Measurements from ENCODE around the gene MYO5A.
"Not testable (repeated sequence)": the region's sequence is repeated elsewhere in the genome, so short reads cannot be mapped to it uniquely, and the experiment has no call there.

The MYO5A gene

GRCh38 chr15:52464040-52464439, 64.6 kb downstream of the MYO5A start:
- no peaks in the 10 kb centered on the region for H3K9me2 ChIP-seq (replicated peaks; ENCODE audit: insufficient read depth, low read length)
- no peaks in the 10 kb centered on the region for H3F3A ChIP-seq (ENCODE audit: insufficient read depth)
- H3K4me2 ChIP-seq (ENCODE audit: low read depth, low read length, poor library complexity, severe bottlenecking), result no peak overlapping the region
- no peak overlapping the region for H3K27ac ChIP-seq (ENCODE audit: low read depth, low read length)
- TF ChIP-seq, protein P1, sequence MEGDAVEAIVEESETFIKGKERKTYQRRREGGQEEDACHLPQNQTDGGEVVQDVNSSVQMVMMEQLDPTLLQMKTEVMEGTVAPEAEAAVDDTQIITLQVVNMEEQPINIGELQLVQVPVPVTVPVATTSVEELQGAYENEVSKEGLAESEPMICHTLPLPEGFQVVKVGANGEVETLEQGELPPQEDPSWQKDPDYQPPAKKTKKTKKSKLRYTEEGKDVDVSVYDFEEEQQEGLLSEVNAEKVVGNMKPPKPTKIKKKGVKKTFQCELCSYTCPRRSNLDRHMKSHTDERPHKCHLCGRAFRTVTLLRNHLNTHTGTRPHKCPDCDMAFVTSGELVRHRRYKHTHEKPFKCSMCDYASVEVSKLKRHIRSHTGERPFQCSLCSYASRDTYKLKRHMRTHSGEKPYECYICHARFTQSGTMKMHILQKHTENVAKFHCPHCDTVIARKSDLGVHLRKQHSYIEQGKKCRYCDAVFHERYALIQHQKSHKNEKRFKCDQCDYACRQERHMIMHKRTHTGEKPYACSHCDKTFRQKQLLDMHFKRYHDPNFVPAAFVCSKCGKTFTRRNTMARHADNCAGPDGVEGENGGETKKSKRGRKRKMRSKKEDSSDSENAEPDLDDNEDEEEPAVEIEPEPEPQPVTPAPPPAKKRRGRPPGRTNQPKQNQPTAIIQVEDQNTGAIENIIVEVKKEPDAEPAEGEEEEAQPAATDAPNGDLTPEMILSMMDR (IDR thresholded peaks at IDR 0.05; ENCODE audit: insufficient read depth, low read length, poor library complexity, severe bottlenecking), result no peak
- no peak for TF ChIP-seq EZH2phosphoT487 (conservative IDR thresholded peaks at IDR 0.05; ENCODE audit: low read length)
- no peak overlapping the region for H3K4me3 ChIP-seq (ENCODE audit: insufficient read depth, low read length, poor library complexity, severe bottlenecking)
- no peaks in the 10 kb centered on the region for H3K36me3 ChIP-seq (ENCODE audit: low read length)
- 0 out of 2 replicates have a peak, but pooled peaks cover 4% of the 10 kb centered on the region for H3K79me2 ChIP-seq (ENCODE audit: insufficient read depth, low read length)
- H3K9ac ChIP-seq (ENCODE audit: low read length), result no peak overlapping the region
- no peaks in the 10 kb centered on the region for H3K27me3 ChIP-seq (ENCODE audit: low read length)
- no peaks in the 10 kb centered on the region; the same call in 1 of the 2 replicates for H4K20me1 ChIP-seq (ENCODE audit: low read depth, low read length)
- no peaks in the 10 kb centered on the region for H3K9me3 ChIP-seq (ENCODE audit: insufficient read depth, low read length)
- no peak overlapping the region for H2AFZ ChIP-seq (ENCODE audit: low read depth, low read length, severe bottlenecking)

DNA sequence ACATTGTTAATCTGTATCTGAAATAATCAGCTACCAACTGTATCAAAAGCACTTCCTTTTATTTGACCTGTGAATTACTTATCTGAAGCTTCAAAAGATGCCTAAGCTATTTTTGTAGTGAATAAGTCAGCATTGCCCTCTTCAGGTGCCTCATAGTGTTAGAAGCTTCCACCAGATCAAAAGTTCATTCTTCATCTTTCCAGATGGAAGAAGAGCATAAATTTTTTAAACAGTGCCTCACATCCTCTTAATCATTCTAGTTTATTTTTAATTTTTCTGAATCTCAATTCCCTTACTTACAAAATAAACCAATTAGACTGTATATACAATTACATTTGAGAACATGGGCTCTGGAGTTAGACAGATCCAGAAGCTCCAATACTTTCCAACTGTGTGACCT, 65.0 kb downstream of the MYO5A start:
- Histone ChIP-seq H4K20me1 (ENCODE audit: low read depth, low read length) (no peaks in the 10 kb centered on the region; the same call in 1 of the 2 replicates), H3K36me3 (ENCODE audit: low read length) (no peaks in the 10 kb centered on the region), H3K4me2 (ENCODE audit: low read depth, low read length, poor library complexity, severe bottlenecking) (no peak overlapping the region), H2AFZ (ENCODE audit: low read depth, low read length, severe bottlenecking) (no peak overlapping the region), H3K27ac (ENCODE audit: low read depth, low read length) (no peak overlapping the region), H3K9me3 (ENCODE audit: insufficient read depth, low read length) (no peaks in the 10 kb centered on the region), H3K9me2 (replicated peaks; ENCODE audit: insufficient read depth, low read length) (no peaks in the 10 kb centered on the region), H3K79me2 (ENCODE audit: insufficient read depth, low read length) (0 out of 2 replicates have a peak, but pooled peaks cover 4% of the 10 kb centered on the region), H3F3A (ENCODE audit: insufficient read depth) (no peaks in the 10 kb centered on the region), H3K4me3 (ENCODE audit: insufficient read depth, low read length, poor library complexity, severe bottlenecking) (no peak overlapping the region), H3K27me3 (ENCODE audit: low read length) (no peaks in the 10 kb centered on the region), H3K9ac (ENCODE audit: low read length) (no peak overlapping the region)
- TF ChIP-seq EZH2phosphoT487 (conservative IDR thresholded peaks at IDR 0.05; ENCODE audit: low read length), result no peak
- TF ChIP-seq, protein P1 (IDR thresholded peaks at IDR 0.05; ENCODE audit: insufficient read depth, low read length, poor library complexity, severe bottlenecking), result no peak

- H3K9me2 ChIP-seq (replicated peaks; ENCODE audit: insufficient read depth, low read length), result no peaks in the 10 kb centered on the region
- no peaks in the 10 kb centered on the region for H3F3A ChIP-seq (ENCODE audit: insufficient read depth)
- no peaks in the 10 kb centered on the region for H3K36me3 ChIP-seq (ENCODE audit: low read length)
- no peaks in the 10 kb centered on the region for H3K27me3 ChIP-seq (ENCODE audit: low read length)
- H4K20me1 ChIP-seq (ENCODE audit: low read depth, low read length), result no peaks in the 10 kb centered on the region; the same call in 1 of the 2 replicates
- no peaks in the 10 kb centered on the region for H3K9me3 ChIP-seq (ENCODE audit: insufficient read depth, low read length)
- no peak overlapping the region for H2AFZ ChIP-seq (ENCODE audit: low read depth, low read length, severe bottlenecking)
- no peak overlapping the region for H3K27ac ChIP-seq (ENCODE audit: low read depth, low read length)
- no peak overlapping the region for H3K4me3 ChIP-seq (ENCODE audit: insufficient read depth, low read length, poor library complexity, severe bottlenecking)
- TF ChIP-seq, protein P1 (IDR thresholded peaks at IDR 0.05; ENCODE audit: insufficient read depth, low read length, poor library complexity, severe bottlenecking), result no peak
- no peak for TF ChIP-seq EZH2phosphoT487 (conservative IDR thresholded peaks at IDR 0.05; ENCODE audit: low read length)
- no peak overlapping the region for H3K9ac ChIP-seq (ENCODE audit: low read length)
- 0 out of 2 replicates have a peak, but pooled peaks cover 4% of the 10 kb centered on the region for H3K79me2 ChIP-seq (ENCODE audit: insufficient read depth, low read length)
- H3K4me2 ChIP-seq (ENCODE audit: low read depth, low read length, poor library complexity, severe bottlenecking), result no peak overlapping the region
Measured at GRCh38 chr15:52462806-52463360, 65.8 kb downstream of the MYO5A start.

DNA sequence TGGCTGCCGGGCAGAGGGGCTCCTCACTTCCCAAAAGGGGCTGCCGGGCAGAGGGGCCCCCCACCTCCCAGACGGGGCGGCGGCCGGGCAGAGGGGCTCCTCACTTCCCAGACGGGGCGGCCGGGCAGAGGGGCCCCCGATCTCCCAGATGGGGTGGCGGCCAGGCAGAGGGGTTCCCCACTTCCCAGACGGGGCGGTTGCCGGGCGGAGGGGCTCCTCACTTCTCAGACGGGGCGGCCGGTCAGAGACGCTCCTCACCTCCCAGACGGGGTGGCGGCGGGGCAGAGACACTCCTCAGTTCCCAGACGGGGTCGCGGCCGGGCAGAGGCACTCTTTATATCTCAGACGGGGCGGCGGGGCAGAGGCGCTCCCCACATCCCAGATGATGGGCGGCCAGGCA, 69.0 kb downstream of the MYO5A start:
- not testable (repeated sequence) for H3K9me2 ChIP-seq (replicated peaks; ENCODE audit: insufficient read depth, low read length); H4K20me1 ChIP-seq (ENCODE audit: low read depth, low read length); H3K9ac ChIP-seq (ENCODE audit: low read length); H3K9me3 ChIP-seq (ENCODE audit: insufficient read depth, low read length); H3F3A ChIP-seq (ENCODE audit: insufficient read depth); H2AFZ ChIP-seq (ENCODE audit: low read depth, low read length, severe bottlenecking); H3K36me3 ChIP-seq (ENCODE audit: low read length); H3K27ac ChIP-seq (ENCODE audit: low read depth, low read length); H3K79me2 ChIP-seq (ENCODE audit: insufficient read depth, low read length); H3K27me3 ChIP-seq (ENCODE audit: low read length); H3K4me2 ChIP-seq (ENCODE audit: low read depth, low read length, poor library complexity, severe bottlenecking); H3K4me3 ChIP-seq (ENCODE audit: insufficient read depth, low read length, poor library complexity, severe bottlenecking)

DNA sequence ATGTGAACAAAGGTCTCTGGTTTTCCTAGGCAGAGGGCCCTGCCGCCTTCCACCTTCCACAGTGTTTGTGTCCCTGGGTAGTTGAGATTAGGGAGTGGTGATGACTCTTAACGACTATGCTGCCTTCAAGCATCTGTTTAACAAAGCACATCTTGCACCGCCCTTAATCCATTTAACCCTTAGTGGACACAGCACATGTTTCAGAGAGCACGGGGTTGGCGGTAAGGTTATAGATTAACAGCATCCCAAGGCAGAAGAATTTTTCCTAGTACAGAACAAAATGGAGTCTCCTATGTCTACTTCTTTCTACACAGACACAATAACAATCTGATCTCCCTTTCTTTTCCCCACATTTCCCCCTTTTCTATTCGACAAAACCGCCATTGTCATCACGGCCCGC, 69.4 kb downstream of the MYO5A start:
- not testable (repeated sequence) for H3K9me2 ChIP-seq (replicated peaks; ENCODE audit: insufficient read depth, low read length); H3K36me3 ChIP-seq (ENCODE audit: low read length); H3K9ac ChIP-seq (ENCODE audit: low read length); H3K9me3 ChIP-seq (ENCODE audit: insufficient read depth, low read length); H3K4me3 ChIP-seq (ENCODE audit: insufficient read depth, low read length, poor library complexity, severe bottlenecking); H3F3A ChIP-seq (ENCODE audit: insufficient read depth); H3K27ac ChIP-seq (ENCODE audit: low read depth, low read length); H4K20me1 ChIP-seq (ENCODE audit: low read depth, low read length); H3K27me3 ChIP-seq (ENCODE audit: low read length); H2AFZ ChIP-seq (ENCODE audit: low read depth, low read length, severe bottlenecking); H3K4me2 ChIP-seq (ENCODE audit: low read depth, low read length, poor library complexity, severe bottlenecking); H3K79me2 ChIP-seq (ENCODE audit: insufficient read depth, low read length)

Data from SU-DHL-6 (cell line).